ENCODE data around the gene PARVA. TPM values are rescaled to one million over a fixed set of nuclear protein-coding genes. Genes with fewer than 3 reads are reported as not detected.

PARVA gene
- total and polyA plus RNA-seq, 9 of the 15 experiments (the other 6 are each of a cell fraction or from before 2014, with no cell fraction given) = 0.11 TPM; not detected in 8

- CTCF ChIA-PET (ENCODE audit: low intra/inter-chr PET ratio) = no interaction called here
- Histone ChIP-seq H3K9me3 (replicated peaks; ENCODE audit: control insufficient read depth, insufficient read depth, low read depth, low read length) (no peaks in the 10 kb centered on the region), H3K9ac (ENCODE audit: insufficient read depth in 1 of 2, low read depth in 2 of 2, low read length in 2 of 2) (no peak overlapping the region), H3K36me3 (ENCODE audit: control insufficient read depth, insufficient read depth, low read length) (no peaks in the 10 kb centered on the region), H3K4me1 (replicated peaks in 1 of 2; ENCODE audit: control insufficient read depth in 2 of 2, insufficient read depth in 2 of 2, low read length in 2 of 2) (no peaks in the 10 kb centered on the region), H2AFZ (ENCODE audit: low read depth, low read length) (no peak overlapping the region), H3K79me2 (ENCODE audit: control insufficient read depth, insufficient read depth, low read length) (no peaks in the 10 kb centered on the region), H3K27ac (ENCODE audit: extremely low read depth, low read depth, low read length) (no peak overlapping the region), H3K4me3 (no peak overlapping the region), H3K4me2 (ENCODE audit: insufficient read depth, low read length) (no peak overlapping the region), H3K27me3 (ENCODE audit: control insufficient read depth in 2 of 2, insufficient read depth in 2 of 2, low read length in 2 of 2) (peaks cover 11 to 41% of the 10 kb centered on the region in 2 experiments; a peak in 4 of 5 replicates), H4K20me1 (replicated peaks; ENCODE audit: control insufficient read depth, insufficient read depth, low read length) (no peaks in the 10 kb centered on the region), H3K9me1 (ENCODE audit: control insufficient read depth, insufficient read depth, low read length) (no peaks in the 10 kb centered on the region)
- intact Hi-C loops (cut with micrococcal nuclease) = no loop called here
- FAIRE-seq (no peak), DNase-seq (ENCODE audit: extremely low read depth in 1 of 4, low spot score in 3 of 4) (no peak), ATAC-seq (no peak)
- in situ Hi-C loops (cut with MboI) = no loop called here
- POLR2A ChIA-PET = interaction anchor here (0.6 kb wide), 1 partner anchor 262 kb away, joined by 3 read pairs; no protein-coding TSS in a partner anchor
- 0% methylated on average over 2 of the region's 2 CpGs for WGBS (ENCODE audit: insufficient coverage, low coverage, missing lambda C conversion rate)
- BruUV-seq (replicated peaks) = no TSS peak
- no peak for TF ChIP-seq IRF1 (CRISPR knock-in tag; IDR thresholded peaks at IDR 0.05; ENCODE audit: borderline replicate concordance)
- no peak for TF ChIP-seq SMAD4 (CRISPR knock-in tag; conservative IDR thresholded peaks at IDR 0.05)
- no peak for TF ChIP-seq ZNF644 (tag; IDR thresholded peaks at IDR 0.05; ENCODE audit: low read depth)
- no peak for TF ChIP-seq NRF1 (conservative IDR thresholded peaks at IDR 0.05 in 1 of 2, IDR thresholded peaks at IDR 0.05 in 1 of 2)
- TF ChIP-seq CREB1 (IDR thresholded peaks at IDR 0.05) = no peak
- TF ChIP-seq CREB1 (CRISPR knock-in tag; IDR thresholded peaks at IDR 0.05) = no peak
- TF ChIP-seq MEF2D (tag; conservative IDR thresholded peaks at IDR 0.05; ENCODE audit: low read depth) = no peak
- no peak for TF ChIP-seq GABPA (tag; conservative IDR thresholded peaks at IDR 0.05; ENCODE audit: low read depth)
- no peak for TF ChIP-seq GTF2F1 (IDR thresholded peaks at IDR 0.05; ENCODE audit: low read depth, low read length)
- TF ChIP-seq TCF7L2 (IDR thresholded peaks at IDR 0.05; ENCODE audit: low read depth, low read length) = no peak
- no peak for TF ChIP-seq ELF2 (CRISPR knock-in tag; IDR thresholded peaks at IDR 0.05)
- no peak for TF ChIP-seq NR1H2 (CRISPR knock-in tag; IDR thresholded peaks at IDR 0.05)
- no peak for TF ChIP-seq PPARD (CRISPR knock-in tag; IDR thresholded peaks at IDR 0.05)
- TF ChIP-seq FOXJ3 (CRISPR knock-in tag; IDR thresholded peaks at IDR 0.05) = no peak
- TF ChIP-seq MYBL2 (IDR thresholded peaks at IDR 0.05; ENCODE audit: low read depth) = no peak
- TF ChIP-seq MYBL2 (CRISPR knock-in tag; IDR thresholded peaks at IDR 0.05; ENCODE audit: borderline replicate concordance) = no peak
- no peak for TF ChIP-seq SMARCC2 (IDR thresholded peaks at IDR 0.05; ENCODE audit: low read depth)
- TF ChIP-seq IRF9 (tag; IDR thresholded peaks at IDR 0.05) = no peak
- no peak for TF ChIP-seq E2F3 (CRISPR knock-in tag; IDR thresholded peaks at IDR 0.05)
- TF ChIP-seq THRA (IDR thresholded peaks at IDR 0.05) = no peak
Observed at GRCh38 chr11:12444601-12445000, 67.2 kb downstream of the PARVA start.

Measured in K562 (cell line).